Effector CD8-positive, alpha-beta T cell (primary cell): ENCODE measurements around the gene N4BP2.
"Not testable (repeated sequence)": the region's sequence is repeated elsewhere in the genome, so short reads cannot be mapped to it uniquely, and the experiment has no call there.

Experiments
- DNase-seq: peaks from one replicate; lab custom pipeline; 2025; lab: John Stamatoyannopoulos, UW

Gene N4BP2

DNA sequence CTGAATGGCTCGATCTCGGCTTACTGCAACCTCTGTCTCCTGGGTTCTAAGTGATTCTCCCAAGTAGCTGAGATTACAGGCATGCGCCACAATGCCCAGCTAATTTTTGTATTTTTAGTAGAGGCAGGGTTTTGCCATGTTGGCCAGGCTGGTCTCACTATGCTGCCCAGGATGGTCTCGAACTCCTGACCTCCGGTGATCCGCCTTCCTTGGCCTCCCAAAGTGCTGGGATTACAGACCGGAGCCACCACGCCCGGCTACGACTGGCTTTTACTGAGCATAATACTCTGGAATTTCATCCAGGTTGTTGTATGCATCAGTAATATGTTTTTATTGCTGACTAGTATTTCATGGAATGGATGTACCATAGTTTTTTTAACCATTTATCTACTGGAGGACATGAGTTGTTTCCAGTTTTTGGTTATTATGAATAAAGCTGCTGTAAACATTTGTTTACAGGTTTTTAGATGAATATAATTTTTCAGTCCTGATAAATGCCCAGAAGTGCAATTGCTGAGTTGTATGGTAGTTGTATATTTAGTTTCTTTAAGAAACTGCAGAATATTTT, 31.2 kb downstream of the N4BP2 start:
- no peak for DNase-seq

GRCh38 chr4:40093400-40093799, 36.8 kb downstream of the N4BP2 start:
- not testable (repeated sequence) for DNase-seq

GRCh38 chr4:40099010-40099409, 42.4 kb downstream of the N4BP2 start:
- DNase-seq: no peak

DNA sequence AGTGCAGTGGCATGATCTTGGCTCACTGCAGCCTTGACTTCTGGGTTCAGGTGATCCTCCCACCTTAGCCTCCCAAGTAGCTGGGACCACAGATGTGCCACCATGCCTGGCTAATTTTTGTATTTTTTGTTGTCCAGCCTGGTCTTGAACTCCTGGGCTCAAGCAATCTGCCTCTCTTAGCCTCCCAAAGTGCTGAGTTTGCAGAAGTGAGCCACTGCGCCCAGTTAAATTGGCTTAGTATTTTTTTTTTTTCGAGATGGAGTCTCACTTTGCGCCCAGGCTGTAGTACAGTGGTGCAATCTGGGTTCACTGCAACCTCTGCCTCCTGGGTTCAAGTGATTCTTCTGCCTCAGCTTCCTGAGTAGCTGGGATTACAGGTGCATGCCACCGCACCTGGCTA, 50.5 kb downstream of the N4BP2 start:
- DNase-seq: not testable (repeated sequence)

DNA sequence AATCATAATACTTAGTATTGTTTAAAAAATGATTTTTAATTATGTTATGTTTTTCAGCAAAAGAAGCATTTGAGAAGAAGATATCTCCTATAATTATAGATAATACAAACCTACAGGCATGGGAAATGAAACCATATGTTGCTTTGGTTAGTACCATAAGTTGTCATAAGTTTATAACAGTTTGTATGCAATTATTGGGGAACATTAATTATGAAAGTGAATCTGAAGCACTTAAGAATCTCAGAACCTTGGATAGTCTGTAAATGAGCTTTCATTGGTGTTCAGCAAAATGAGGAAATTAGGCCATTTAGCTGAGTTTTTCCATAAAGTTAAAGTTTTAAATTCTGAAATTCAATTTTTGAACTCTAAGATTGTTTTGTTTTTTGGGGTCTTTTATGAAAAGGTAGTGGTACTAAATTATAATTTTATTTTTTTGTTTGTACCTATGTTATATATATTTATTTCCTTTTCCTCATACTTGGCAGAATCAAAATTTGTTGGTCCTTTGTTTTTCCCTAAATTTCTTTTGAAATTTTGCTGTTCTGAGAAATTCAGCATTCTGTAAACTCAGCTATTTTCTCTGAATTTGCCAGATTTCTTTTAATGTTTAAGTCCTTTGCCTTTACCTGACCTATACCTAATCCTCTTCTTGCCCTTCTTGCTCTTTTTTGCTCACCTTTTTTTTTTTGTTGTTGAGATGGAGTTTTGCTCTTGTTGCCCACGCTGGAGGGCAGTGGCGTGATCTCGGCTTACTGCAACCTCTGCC, 55.6 kb downstream of the N4BP2 start:
- DNase-seq: no peak

GRCh38 chr4:40114206-40114605, 57.6 kb downstream of the N4BP2 start:
- no peak for DNase-seq

DNA sequence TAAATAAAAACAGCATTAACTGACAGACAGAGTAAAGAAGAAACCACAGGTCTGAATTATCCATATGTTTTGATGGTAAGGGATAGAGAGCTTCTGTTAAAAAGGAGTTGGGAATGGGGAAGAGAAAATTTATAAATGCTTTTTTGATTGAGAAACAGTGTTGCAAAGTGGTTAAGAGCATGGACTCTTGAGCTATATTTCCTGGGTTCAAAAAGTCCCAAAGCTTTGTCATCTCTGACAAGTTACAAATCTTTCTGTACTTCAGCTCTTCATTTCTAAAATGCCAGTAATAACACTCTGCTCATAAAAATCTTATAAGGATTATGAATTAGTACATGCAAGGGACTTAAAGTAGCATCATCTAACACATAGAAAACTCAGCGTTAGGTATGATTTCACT, 62.2 kb downstream of the N4BP2 start:
- no peak for DNase-seq

GRCh38 chr4:40119344-40119743, 62.7 kb downstream of the N4BP2 start:
- DNase-seq: no peak

DNA sequence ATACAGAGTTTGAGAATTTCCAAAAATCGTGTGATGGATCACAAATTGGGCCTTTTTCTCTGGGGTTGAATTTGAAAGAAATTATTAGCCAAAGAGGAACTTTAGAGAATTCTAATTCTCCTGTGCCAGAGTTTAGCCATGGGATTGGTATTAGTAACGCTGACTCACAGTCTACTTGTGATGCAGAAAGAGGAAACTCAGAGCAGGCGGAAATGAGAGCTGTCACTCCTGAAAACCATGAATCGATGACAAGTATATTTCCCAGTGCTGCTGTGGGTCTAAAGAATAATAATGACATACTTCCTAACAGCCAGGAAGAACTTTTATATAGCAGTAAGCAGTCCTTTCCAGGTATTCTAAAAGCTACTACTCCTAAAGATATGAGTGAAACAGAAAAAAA, 64.9 kb downstream of the N4BP2 start:
- DNase-seq: no peak

DNA sequence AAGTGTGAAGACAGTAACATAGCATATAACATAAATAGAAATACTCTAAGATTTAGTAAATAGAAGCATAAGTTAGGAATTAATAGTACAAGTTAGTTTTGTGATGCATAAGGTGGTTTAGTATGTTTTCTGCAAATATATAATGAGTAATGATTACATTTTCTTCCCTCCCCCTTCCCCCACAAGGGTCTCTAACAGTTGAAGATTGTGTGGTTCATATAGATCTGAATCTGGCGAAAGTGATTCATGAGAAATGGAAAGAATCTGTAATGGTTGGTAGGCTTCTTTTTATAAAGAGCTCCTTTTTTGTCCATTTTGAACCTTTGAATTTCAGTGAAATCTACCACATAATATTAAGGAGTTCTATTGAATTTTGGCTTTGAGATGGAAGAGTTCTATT, 66.3 kb downstream of the N4BP2 start:
- DNase-seq: no peak

- no peak for DNase-seq
Observed at GRCh38 chr4:40124690-40125089, 68.0 kb downstream of the N4BP2 start.

DNA sequence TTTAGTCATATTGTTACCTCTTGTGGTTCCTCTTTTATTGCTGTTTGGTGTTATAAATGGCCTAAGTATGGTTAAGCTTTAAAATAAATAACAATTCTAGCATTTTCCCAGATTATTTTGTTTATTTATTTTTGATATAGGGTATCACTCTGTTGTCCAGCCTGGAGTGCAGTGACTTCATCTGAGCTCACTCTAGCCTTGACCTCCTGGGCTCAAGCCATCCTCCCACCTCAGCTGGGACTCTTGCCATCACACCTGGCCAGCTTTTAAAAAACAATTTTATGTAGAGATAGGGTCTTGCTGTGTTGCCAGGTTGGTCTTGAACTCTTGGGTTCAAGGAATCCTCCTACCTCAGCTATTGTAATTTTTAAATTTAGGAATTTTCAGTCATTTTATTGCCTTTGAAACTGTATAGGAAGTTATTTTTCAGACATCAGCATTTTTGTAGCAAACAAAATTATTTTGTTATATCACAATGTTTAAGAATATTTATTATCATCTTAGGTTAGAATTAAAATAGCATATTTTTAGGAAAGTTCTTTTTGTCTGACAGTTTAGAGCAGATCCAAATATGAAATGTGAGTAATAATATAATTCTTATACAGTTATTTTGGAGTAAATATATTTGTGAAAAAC, 73.9 kb downstream of the N4BP2 start:
- DNase-seq: no peak

- DNase-seq: no peak
Observed at GRCh38 chr4:40132816-40133215, 76.2 kb downstream of the N4BP2 start.

DNA sequence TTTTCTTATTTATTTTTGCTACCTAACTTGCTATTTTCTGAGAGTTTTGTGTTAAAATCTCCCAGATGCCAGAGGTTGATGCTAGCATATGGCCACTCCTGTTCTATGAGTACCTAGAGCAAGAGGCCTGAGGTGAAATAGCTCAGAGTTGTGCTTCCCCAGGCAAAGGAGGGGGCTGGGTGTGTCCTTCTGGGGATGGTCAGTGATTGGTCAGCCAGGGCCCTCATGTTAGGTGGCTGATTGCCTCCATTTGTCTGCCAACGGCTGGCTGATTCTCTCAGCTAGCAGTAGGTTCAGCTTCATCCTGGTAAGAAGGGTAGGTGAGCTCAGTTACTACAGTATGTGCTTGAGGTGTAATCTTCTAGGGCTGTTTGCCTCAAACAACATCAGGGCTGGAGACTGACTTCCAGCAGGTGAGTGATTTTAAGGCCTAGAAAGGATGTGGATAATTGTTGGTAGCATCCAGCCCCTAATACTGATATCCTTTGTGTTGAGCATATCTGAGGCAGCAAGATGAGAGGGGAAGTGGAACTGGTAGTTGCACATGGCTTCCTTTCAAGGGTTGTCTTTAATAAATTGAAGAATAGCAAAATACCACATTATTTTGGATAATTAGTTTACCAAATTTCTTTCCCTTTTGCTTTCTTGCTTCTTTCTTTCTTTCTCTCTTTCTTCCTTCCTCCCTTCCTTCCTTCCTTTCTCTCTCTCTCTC, 77.7 kb downstream of the N4BP2 start:
- no peak for DNase-seq

- not testable (repeated sequence) for DNase-seq
Observed at GRCh38 chr4:40136202-40136601, 79.6 kb downstream of the N4BP2 start.

DNA sequence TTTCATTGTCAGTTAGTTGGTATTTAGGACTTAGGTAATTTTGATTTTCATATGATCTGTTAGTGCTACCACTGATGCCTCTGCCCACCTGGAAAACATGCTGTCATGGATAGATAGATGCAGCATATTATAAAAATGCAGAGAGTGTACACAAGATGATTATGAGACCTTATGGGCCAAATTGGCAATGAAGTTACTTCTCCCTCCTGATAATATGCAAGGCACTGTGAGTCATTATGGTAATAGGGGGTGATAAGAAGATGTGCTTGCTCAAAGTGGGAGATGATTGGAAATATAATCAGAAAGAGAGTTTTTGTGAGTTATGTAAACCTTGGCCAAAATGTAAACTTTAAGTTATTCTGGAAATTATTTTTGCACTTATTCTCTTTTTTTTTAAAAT, 83.5 kb downstream of the N4BP2 start:
- DNase-seq: no peak

DNA sequence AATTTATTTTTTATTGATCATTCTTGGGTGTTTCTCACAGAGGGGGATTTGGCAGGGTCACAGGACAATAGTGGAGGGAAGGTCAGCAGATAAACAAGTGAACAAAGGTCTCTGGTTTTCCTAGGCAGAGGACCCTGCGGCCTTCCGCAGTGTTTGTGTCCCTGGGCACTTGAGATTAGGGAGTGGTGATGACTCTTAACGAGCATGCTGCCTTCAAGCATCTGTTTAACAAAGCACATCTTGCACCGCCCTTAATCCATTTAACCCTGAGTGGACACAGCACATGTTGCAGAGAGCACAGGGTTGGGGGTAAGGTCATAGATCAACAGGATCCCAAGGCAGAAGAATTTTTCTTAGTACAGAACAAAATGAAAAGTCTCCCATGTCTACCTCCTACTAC, 83.9 kb downstream of the N4BP2 start:
- DNase-seq: not testable (repeated sequence)

- no peak for DNase-seq
Observed at GRCh38 chr4:40143926-40144508, 87.4 kb downstream of the N4BP2 start.

GRCh38 chr4:40144716-40145115, 88.1 kb downstream of the N4BP2 start:
- DNase-seq: no peak

GRCh38 chr4:40147490-40147889, 90.8 kb downstream of the N4BP2 start:
- not testable (repeated sequence) for DNase-seq

- DNase-seq: peak; percentile 64
Observed at GRCh38 chr4:40149960-40150385, 93.3 kb downstream of the N4BP2 start.

DNA sequence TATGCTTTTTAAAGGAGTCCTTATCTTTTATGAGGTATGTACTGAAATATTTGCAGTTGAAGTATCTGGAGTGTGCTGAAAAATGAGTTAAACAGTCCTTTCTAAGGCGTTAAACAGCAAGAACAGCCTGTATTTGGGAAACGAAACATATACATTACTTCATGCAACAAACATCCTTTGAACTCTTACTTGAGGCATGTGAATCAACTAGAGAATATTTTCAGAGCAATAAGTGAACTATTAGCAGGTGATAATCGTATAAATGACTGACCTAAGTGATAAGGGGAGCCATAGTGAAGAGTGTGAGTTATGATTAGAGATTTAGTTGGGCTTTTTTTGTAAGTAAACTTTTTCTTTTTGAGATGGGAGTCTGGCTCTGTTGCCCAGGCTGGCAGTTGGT, 94.3 kb downstream of the N4BP2 start:
- DNase-seq: no peak
